Liver (tissue), 3 donors: ENCODE measurements around the gene ILDR1.

Source experiments
- EGR1 ChIP-seq, 2 donors: IDR thresholded peaks; 2 replicates each; pipeline ENCODE4 v1.6.1; 2016 to 2018; ENCODE audit warnings: antibody characterized with exemption in 2 of 2, low read depth in 2 of 2
- FOXA1 ChIP-seq: IDR thresholded peaks from 2 replicates; pipeline ENCODE4 v1.6.1; 2016; ENCODE audit warnings: antibody characterized with exemption
- GABPA ChIP-seq, 2 donors: IDR thresholded peaks in 1 of 2; conservative IDR thresholded peaks in 1 of 2; 2 replicates each; pipeline ENCODE4 v1.6.1; 2016; ENCODE audit warnings: antibody characterized with exemption in 2 of 2, mild to moderate bottlenecking in 1 of 2, moderate library complexity in 1 of 2
- HNF4G ChIP-seq: IDR thresholded peaks from 2 replicates; pipeline ENCODE4 v1.6.1; 2016; ENCODE audit warnings: antibody characterized with exemption
- JUND ChIP-seq, 2 donors: IDR thresholded peaks; 2 replicates each; pipeline ENCODE4 v1.6.1; 2016; ENCODE audit warnings: antibody characterized with exemption in 2 of 2
- RAD21 ChIP-seq, 2 donors: IDR thresholded peaks; 2 replicates each; pipeline ENCODE4 v1.6.1; 2016; ENCODE audit warnings: antibody characterized with exemption in 2 of 2, mild to moderate bottlenecking in 2 of 2
- RXRA ChIP-seq, 2 donors: IDR thresholded peaks; 2 replicates each; pipeline ENCODE4 v1.6.1; 2017 to 2018; ENCODE audit warnings: antibody characterized with exemption in 2 of 2, mild to moderate bottlenecking in 1 of 2
- TAF1 ChIP-seq: conservative IDR thresholded peaks from 2 replicates; pipeline ENCODE4 v1.6.1; 2016; ENCODE audit warnings: antibody characterized with exemption, mild to moderate bottlenecking
- YY1 ChIP-seq: IDR thresholded peaks from 2 replicates; pipeline ENCODE4 v1.6.1; 2016; ENCODE audit warnings: antibody characterized with exemption, mild to moderate bottlenecking
- TF ChIP-seq, protein P1 (sequence below): fragments of 150-350 bp; IDR thresholded peaks from 2 replicates; pipeline ENCODE4 v1.5.1; 2017; ENCODE audit warnings: improper control_type of control experiment, low read depth, low read length; ENCODE audit not compliant: missing input control
- TF ChIP-seq, protein P2 (sequence below): IDR thresholded peaks from 2 replicates; pipeline ENCODE4 v1.6.1; 2016; ENCODE audit warnings: antibody characterized with exemption, mild to moderate bottlenecking
- TF ChIP-seq, protein P3 (sequence below): IDR thresholded peaks from 2 replicates; pipeline ENCODE4 v1.6.1; 2016; ENCODE audit warnings: antibody characterized with exemption
- donor health status: healthy.
- donor health status: healthy.

DNA sequence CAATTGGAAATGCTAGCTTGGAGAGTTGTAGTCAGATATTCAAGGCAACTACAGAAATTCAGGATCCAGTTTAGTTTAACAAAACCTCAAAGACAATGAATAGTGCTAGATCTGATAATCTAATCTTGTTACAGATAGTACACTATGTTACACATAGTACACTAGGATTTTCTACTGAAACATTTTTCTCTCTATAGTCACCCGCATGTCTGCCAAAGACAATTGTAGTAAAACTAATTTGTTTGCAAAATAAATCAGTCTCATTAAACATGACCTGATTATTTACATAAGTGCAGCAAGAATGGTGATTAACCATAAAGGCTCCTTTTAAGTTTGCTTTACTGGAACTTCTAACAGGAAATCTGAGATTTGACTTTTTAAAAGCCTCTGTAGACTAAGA lies 52.0 kb downstream of the ILDR1 start:
- TF ChIP-seq, protein P1, sequence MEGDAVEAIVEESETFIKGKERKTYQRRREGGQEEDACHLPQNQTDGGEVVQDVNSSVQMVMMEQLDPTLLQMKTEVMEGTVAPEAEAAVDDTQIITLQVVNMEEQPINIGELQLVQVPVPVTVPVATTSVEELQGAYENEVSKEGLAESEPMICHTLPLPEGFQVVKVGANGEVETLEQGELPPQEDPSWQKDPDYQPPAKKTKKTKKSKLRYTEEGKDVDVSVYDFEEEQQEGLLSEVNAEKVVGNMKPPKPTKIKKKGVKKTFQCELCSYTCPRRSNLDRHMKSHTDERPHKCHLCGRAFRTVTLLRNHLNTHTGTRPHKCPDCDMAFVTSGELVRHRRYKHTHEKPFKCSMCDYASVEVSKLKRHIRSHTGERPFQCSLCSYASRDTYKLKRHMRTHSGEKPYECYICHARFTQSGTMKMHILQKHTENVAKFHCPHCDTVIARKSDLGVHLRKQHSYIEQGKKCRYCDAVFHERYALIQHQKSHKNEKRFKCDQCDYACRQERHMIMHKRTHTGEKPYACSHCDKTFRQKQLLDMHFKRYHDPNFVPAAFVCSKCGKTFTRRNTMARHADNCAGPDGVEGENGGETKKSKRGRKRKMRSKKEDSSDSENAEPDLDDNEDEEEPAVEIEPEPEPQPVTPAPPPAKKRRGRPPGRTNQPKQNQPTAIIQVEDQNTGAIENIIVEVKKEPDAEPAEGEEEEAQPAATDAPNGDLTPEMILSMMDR = no peak
- TF ChIP-seq YY1 (no peak), EGR1 (IDR thresholded peaks at IDR 0.05; ENCODE audit: low read depth in 2 of 2) (no peak), RXRA (IDR thresholded peaks at IDR 0.05) (no peak), GABPA (IDR thresholded peaks at IDR 0.05 in 1 of 2, conservative IDR thresholded peaks at IDR 0.05 in 1 of 2) (no peak), JUND (IDR thresholded peaks at IDR 0.05) (no peak), FOXA1 (no peak), RAD21 (IDR thresholded peaks at IDR 0.05) (no peak), TAF1 (no peak), HNF4G (no peak)
- TF ChIP-seq, protein P2, sequence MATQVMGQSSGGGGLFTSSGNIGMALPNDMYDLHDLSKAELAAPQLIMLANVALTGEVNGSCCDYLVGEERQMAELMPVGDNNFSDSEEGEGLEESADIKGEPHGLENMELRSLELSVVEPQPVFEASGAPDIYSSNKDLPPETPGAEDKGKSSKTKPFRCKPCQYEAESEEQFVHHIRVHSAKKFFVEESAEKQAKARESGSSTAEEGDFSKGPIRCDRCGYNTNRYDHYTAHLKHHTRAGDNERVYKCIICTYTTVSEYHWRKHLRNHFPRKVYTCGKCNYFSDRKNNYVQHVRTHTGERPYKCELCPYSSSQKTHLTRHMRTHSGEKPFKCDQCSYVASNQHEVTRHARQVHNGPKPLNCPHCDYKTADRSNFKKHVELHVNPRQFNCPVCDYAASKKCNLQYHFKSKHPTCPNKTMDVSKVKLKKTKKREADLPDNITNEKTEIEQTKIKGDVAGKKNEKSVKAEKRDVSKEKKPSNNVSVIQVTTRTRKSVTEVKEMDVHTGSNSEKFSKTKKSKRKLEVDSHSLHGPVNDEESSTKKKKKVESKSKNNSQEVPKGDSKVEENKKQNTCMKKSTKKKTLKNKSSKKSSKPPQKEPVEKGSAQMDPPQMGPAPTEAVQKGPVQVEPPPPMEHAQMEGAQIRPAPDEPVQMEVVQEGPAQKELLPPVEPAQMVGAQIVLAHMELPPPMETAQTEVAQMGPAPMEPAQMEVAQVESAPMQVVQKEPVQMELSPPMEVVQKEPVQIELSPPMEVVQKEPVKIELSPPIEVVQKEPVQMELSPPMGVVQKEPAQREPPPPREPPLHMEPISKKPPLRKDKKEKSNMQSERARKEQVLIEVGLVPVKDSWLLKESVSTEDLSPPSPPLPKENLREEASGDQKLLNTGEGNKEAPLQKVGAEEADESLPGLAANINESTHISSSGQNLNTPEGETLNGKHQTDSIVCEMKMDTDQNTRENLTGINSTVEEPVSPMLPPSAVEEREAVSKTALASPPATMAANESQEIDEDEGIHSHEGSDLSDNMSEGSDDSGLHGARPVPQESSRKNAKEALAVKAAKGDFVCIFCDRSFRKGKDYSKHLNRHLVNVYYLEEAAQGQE = no peak
- TF ChIP-seq, protein P3, sequence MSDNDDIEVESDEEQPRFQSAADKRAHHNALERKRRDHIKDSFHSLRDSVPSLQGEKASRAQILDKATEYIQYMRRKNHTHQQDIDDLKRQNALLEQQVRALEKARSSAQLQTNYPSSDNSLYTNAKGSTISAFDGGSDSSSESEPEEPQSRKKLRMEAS = no peak
